Measurements from ENCODE around the gene HDAC2.

Gene HDAC2

DNA sequence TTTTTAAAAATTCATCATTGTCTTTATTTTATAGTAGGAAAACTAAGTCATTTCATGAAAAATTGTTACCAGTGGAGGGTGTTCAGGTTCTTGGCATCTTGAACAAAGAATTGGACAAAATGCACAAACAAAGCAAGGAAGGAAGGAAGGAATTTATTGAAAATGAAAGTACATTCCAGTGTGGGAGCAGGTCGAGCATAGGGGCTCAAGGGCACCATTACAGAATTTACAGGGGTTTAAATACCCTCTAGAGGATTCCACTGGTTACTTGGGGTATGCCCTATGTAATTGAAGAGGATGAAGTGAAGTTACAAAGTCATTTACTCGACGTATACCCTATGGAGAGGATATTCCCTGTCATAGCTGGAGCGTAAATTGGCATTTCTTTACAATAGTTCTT, 37.4 kb upstream of the HDAC2 start:
- H3K4me3 ChIP-seq (ENCODE audit: low read depth, low read length): no peak overlapping the region
- no peak for DNase-seq
- H3K9me3 ChIP-seq: no peaks in the 10 kb centered on the region

DNA sequence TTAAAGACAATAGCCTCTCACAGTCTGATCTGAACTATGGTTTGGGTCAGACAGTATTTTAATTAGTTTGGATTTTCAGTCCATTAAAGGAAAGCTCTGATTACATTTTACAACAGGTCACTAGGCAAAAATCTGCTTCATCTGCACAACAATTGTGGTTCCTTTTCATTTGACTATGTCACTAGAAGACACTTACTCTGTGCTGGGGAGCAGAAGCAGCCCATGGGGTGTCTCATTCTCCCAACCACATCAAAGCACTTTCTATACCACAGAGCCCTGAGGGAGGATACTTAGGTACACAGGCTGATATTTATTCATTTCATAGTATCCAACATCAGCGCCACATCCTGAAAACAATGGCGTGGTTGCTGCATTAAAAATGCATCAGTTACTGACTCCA, 36.6 kb upstream of the HDAC2 start:
- H3K4me1 ChIP-seq: no peaks in the 10 kb centered on the region
- no peak for DNase-seq
- H3K27me3 ChIP-seq: no peaks in the 10 kb centered on the region
- no peaks in the 10 kb centered on the region for H3K36me3 ChIP-seq
- H3K4me3 ChIP-seq (ENCODE audit: low read depth, low read length): no peak overlapping the region
- TF ChIP-seq, protein P1, sequence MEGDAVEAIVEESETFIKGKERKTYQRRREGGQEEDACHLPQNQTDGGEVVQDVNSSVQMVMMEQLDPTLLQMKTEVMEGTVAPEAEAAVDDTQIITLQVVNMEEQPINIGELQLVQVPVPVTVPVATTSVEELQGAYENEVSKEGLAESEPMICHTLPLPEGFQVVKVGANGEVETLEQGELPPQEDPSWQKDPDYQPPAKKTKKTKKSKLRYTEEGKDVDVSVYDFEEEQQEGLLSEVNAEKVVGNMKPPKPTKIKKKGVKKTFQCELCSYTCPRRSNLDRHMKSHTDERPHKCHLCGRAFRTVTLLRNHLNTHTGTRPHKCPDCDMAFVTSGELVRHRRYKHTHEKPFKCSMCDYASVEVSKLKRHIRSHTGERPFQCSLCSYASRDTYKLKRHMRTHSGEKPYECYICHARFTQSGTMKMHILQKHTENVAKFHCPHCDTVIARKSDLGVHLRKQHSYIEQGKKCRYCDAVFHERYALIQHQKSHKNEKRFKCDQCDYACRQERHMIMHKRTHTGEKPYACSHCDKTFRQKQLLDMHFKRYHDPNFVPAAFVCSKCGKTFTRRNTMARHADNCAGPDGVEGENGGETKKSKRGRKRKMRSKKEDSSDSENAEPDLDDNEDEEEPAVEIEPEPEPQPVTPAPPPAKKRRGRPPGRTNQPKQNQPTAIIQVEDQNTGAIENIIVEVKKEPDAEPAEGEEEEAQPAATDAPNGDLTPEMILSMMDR (IDR thresholded peaks at IDR 0.05; ENCODE audit: low read depth, low read length): no peak
- H3K9me3 ChIP-seq: no peaks in the 10 kb centered on the region

More for the DNA sequence above, 37.4 kb upstream of the HDAC2 start:
- TF ChIP-seq, protein P1 (IDR thresholded peaks at IDR 0.05; ENCODE audit: low read depth, low read length): no peak
- H3K4me1 ChIP-seq: no peaks in the 10 kb centered on the region
- no peaks in the 10 kb centered on the region for H3K36me3 ChIP-seq
- H3K27me3 ChIP-seq: no peaks in the 10 kb centered on the region

DNA sequence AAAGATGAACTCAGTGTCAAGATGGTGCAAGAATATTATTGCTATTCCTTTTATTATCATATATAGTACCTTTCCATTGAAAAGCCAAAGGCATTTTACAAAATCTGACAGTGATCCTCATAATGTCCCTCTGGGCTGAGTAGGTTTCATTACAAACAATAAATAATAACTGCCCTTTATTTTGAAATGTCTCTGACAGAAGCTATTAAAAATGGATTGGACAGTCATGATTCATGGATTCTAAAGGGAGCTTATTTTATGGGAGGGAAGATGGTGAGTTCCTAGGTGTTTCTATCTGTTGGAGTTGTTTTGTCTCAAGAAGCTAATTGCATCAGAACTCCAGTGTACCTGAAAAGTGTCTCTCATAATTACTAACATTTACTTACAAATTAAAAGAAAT, 30.4 kb upstream of the HDAC2 start:
- DNase-seq: no peak
- Histone ChIP-seq H3K4me1 (0 out of 2 replicates have a peak, but pooled peaks cover 3% of the 10 kb centered on the region), H3K27me3 (no peaks in the 10 kb centered on the region), H3K4me3 (ENCODE audit: low read depth, low read length) (no peak overlapping the region), H3K36me3 (no peaks in the 10 kb centered on the region), H3K9me3 (no peaks in the 10 kb centered on the region)
- TF ChIP-seq, protein P1 (IDR thresholded peaks at IDR 0.05; ENCODE audit: low read depth, low read length): no peak

DNA sequence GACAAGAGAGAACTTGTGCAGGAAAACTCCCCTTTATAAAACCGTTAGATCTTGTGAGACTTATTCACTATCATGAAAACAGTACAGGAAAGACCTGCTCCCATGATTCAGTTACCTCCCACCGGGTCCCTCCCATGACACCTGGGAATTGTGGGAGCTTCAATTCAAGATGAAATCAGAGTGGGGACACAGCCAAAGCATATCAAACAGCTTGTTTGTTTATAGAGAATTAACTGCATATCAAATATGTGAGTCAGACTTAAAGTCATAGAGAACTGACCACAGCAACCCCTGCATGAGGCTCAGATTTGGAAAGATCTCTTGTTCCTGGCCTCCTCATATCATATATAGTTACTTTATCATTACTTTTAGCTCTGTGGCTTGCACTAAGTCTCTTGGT, 29.1 kb upstream of the HDAC2 start:
- Histone ChIP-seq H3K36me3 (no peaks in the 10 kb centered on the region), H3K9me3 (no peaks in the 10 kb centered on the region), H3K27me3 (no peaks in the 10 kb centered on the region), H3K4me1 (peaks cover 7% of the 10 kb centered on the region), H3K4me3 (ENCODE audit: low read depth, low read length) (no peak overlapping the region)
- no peak for DNase-seq
- TF ChIP-seq, protein P1 (IDR thresholded peaks at IDR 0.05; ENCODE audit: low read depth, low read length): no peak

DNA sequence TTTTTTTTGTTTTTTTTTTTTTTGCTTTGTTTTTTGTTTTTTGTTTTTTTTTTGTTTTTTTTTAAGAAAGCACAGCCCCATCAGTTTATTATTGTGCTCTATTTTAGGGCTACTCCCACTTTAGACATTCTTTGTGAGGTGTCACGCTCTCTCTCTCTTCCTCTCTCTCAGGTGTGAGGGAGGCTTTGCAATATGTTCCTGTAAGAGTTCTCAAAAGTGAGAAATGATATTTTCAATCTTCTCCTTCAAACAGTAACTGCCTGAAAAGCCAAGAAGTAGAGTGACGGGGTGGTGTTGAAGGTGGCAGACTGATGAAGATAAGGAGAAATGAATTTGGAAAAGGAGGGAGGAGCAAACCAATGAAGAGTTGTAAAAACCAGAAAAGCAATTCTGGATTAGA, 28.3 kb upstream of the HDAC2 start:
- Histone ChIP-seq H3K4me1 (peaks cover 8% of the 10 kb centered on the region), H3K27me3 (no peaks in the 10 kb centered on the region), H3K4me3 (ENCODE audit: low read depth, low read length) (no peak overlapping the region), H3K36me3 (no peaks in the 10 kb centered on the region), H3K9me3 (no peaks in the 10 kb centered on the region)
- TF ChIP-seq, protein P1 (IDR thresholded peaks at IDR 0.05; ENCODE audit: low read depth, low read length): no peak
- no peak for DNase-seq

DNA sequence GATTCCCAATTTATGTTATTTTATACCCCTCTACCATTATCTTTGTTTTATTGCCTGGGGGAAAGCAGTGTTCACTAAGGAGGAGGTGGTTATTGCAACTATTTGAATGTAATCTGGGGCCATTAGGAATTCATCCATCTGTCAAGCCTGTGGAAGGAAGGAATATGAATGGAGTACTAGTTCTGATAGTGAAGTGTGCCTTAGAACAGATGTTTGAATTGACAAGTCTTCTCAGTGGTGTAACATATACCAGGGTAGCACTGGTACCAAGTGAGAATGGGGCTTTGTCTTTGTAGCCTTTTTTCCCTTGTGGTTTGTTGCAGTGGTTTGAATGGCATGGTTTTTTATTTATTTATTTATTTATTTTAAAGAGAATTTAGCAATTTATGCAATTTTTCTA, 27.9 kb upstream of the HDAC2 start:
- no peak for DNase-seq
- H3K4me1 ChIP-seq: peaks cover 8% of the 10 kb centered on the region
- H3K27me3 ChIP-seq: no peaks in the 10 kb centered on the region
- H3K4me3 ChIP-seq (ENCODE audit: low read depth, low read length): no peak overlapping the region
- H3K9me3 ChIP-seq: no peaks in the 10 kb centered on the region
- no peaks in the 10 kb centered on the region for H3K36me3 ChIP-seq
- TF ChIP-seq, protein P1 (IDR thresholded peaks at IDR 0.05; ENCODE audit: low read depth, low read length): no peak

Measured in BE2C (cell line).